IPS-NIHi7 (cell line): Measurements from ENCODE around the gene SERPINF2.
"Not testable (repeated sequence)": the region's sequence is repeated elsewhere in the genome, so short reads cannot be mapped to it uniquely, and the experiment has no call there.

Experiments used
- DNase-seq: peaks from one replicate; pipeline ENCODE4 v3.0.0; 2012; ENCODE audit warnings: mixed read lengths; ENCODE audit errors: extremely low spot score

Gene SERPINF2

DNA sequence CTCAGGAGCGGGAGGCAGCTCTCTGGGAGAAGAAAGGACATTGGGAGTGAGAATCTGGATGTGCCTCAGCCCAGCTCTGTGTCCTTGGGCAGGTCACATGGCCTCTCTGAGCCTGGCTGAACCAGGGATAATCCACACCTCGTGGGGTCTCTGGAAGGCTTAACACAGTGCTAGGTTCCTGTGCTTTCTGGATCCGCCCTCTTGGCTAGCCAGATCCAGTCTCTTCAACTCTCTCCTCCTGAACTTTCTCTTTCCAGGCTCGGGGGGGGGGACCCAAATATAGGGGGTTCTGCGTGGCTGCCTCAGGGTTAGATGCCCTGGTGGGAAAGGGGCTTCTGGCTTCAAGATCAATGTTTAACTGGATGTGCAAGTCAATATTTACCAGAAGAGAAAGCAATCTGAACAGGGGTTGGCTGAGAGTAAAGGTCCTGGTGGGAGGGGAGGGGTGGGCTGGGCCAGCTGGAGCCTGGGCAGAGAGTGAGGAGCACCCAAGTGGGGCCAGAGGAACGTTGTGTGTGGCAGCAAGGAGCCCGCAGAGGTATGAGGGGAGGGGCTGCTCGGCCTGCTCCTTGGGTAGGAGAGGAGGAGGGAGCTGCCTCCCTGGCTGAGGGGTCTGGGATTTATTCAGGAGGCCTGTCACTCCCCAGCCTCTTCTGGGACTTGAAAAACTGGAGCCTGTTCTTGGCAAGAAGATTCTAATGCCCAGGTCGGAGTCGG, at the start of gene SERPINF2:
TSS of gene SERPINF2 (plus strand) at position 501 of the 717 bp plus-strand sequence. CDS start 2,125 bp downstream, outside the sequence.
- DNase-seq = no peak

- no peak for DNase-seq
Observed at GRCh38 chr17:1693339-1693738, 49.3 kb upstream of the SERPINF2 start.

DNA sequence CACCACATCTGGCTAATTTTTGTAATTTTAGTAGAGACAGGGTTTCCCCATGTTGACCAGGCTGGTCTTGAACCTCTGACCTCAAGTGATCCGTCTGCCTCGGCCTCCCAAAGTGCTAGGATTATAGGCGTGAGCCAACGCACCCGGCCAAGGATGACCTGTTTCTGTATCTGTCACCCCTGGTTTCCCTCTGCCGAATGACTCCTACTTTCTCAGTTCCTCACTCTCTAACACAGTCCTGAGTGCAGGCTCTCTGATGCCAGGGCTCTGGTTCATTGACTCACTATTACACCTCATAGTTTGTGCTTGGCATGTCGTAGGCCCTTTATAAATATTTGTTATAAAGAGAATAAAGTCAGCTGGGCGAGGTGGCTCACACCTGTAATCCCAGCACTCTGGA, 47.3 kb upstream of the SERPINF2 start:
- DNase-seq = no peak

DNA sequence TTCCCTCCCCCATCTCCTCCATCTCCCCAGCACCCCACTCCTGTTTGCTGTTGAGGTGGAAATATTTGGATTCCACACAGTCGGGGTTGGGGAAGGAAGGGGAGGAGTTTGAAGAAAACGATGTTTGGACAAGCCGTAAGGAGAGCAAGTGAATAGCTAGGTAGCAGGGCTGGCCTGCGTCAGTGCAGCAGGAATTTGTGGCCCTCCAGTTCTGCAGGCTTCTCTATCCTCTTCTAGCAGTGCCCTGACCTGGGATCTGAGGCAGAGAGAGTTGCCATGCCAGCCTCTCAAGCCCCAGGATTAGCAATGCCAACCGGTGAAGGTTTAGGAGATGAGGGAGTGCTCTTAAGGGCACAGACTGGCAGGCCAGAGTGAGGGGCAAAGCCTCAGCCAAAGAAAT, 45.0 kb upstream of the SERPINF2 start:
- no peak for DNase-seq

- DNase-seq = not testable (repeated sequence)
Observed at GRCh38 chr17:1699891-1700290, 42.8 kb upstream of the SERPINF2 start.

- no peak for DNase-seq
Observed at GRCh38 chr17:1703063-1703462, 39.6 kb upstream of the SERPINF2 start.

DNA sequence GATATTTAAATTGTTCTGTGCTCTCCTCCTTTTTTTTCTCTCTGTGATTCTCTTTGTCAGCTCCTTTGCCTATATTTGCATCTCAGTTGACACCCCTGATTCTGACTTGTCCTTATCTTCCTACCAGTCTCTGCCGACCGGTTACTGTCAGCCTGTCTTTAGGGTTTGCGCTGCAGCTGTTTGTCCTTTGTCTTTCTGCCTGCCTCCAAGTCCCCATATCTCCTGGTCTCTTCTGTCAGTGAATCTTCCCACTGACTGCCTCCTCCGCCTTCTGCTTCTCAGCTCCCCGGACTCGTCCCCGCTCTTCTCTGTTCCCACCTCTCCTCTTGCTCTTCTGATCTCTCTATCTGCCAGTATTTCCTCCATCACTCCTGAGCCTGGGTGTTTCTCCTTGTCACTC, 37.7 kb upstream of the SERPINF2 start:
- no peak for DNase-seq

- no peak for DNase-seq
Observed at GRCh38 chr17:1707107-1707506, 35.6 kb upstream of the SERPINF2 start.

- DNase-seq = not testable (repeated sequence)
Observed at GRCh38 chr17:1708791-1709346, 33.8 kb upstream of the SERPINF2 start.

DNA sequence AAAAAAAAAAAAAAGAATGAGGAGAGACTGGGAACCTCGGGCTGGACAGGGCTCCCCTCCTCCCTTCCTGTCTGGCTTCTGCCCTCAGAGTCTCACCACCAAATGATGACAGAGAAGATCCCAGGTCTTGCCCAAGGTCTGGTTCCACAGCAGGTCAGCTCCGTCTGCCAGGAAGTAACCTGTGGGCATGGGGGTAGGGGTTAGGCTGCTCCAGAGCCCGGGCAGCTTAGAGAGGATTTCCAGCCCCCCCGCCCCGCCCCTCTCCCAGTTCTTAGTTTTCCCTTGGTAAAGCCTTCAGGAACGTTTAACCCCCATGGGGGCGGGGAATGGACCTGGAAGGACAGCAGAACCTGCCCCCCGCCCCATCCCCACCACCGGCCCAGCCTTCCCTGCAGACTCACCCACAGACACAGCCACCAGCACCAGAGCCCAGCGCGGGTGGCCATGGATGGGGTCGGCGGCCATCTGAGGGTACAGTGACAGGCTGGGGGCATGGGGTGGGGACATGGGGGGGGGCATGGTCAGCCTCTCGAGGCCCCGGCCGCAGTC, 33.2 kb upstream of the SERPINF2 start:
- no peak for DNase-seq

GRCh38 chr17:1709971-1710806, 32.5 kb upstream of the SERPINF2 start, which contains the start of gene TLCD2:
Gene TLCD2, minus strand, starts transcription at chr17:1710377. Its CDS starts 135 bp downstream, at chr17:1710242.
- peak; percentile 75 for DNase-seq

GRCh38 chr17:1710807-1711553, 31.7 kb upstream of the SERPINF2 start:
- DNase-seq = no peak

DNA sequence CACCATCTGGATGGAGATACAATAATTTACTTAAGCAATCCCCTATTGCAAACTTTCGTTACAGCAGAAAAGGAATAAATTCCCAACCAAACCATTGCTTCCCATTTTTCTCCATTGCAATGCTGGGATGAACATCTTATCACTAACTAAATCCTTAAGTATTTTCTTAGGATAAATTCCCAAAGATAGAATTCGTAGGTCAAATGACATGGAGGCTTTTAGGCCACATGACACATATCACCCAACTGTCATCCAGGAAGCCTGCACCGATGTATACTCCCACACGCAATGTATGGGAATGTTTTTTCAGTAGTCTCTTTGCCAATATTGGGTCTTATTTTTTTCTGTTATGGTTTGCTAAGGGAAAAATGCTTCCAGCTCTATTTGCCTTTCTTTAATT, 30.9 kb upstream of the SERPINF2 start:
- DNase-seq = no peak

DNA sequence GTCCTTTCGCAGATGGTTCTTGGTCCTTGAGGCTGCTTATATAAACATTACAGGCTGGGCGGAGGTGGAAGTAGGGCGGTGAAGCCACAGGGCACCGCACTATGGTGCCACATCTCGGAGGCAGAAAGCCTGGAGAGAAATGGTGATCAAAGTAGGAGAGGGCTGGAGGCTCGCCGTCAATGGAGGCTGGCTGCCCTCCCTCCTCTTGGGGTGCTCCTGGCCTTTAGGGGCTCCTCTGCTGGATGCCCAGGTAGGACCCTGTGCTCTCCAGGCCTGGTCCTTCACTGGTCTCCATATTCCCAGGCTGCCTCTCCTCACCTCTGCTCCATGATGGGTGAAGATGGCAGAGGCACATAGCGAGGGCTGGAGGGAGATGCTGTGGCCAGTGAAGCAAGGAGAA, 30.4 kb upstream of the SERPINF2 start:
- no peak for DNase-seq

DNA sequence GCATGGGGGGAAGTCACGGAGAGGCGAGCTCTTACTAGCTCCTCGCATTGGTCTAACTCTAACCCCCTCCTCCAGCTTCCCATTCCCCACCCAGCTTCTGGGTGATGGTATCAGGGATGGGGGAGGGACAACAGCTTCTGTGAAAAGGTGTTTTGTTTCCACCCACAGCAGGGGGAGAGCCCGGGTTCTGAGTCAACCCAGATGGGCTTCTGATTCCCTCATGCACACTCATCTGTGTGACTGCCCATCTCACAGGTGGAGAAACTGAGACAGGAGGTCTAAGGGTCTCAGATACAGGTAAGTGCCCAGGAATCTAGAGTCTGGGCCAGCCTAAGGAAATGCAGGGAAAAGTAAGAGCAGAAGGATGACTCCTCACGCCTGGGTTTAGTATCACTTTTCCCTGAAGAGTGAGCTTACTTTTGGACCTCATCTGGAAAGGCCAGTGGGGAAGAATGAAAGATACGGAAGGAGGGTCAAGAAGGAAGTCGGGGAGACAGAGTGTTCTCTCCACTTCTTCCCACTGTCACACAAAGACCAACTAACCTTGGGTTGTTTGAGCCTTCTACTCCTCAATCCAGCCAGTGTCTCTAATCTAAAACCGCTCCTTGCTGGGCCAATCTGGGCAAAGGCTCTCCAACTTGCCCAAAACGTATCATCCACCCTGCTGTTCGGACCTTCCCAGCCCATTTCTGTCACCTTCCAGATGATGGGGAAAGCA, 29.4 kb upstream of the SERPINF2 start:
- DNase-seq = no peak

DNA sequence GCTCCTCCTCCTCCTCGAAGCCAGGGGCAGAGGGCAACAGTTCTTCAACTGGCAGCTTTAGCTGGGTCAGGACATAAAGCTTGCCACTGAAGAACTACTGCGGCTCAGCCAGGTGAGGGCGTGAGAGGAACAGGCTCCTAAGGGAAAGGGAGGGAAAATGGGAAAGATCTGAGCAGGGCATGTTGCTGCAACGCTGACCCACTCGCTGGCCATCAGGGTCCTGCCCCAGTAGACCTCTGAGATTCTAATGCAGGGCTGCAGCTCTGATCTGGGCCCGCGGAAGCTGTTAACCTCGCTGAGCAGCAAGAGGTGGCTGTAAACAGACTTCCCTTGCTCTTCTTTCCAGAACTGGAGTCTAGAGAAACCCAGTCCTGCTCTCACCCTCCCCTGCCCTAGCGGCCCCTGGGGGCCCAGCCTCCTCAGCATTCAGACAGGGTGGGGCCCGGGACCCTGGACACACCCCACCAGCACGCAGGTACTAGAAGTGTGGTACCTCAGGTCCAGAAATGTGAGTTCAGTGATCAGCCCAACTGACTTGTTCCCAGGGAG, 28.7 kb upstream of the SERPINF2 start:
- DNase-seq = peak; percentile 76

GRCh38 chr17:1714427-1714979, 28.2 kb upstream of the SERPINF2 start:
- DNase-seq = peak; percentile 77

GRCh38 chr17:1714980-1715802, 27.5 kb upstream of the SERPINF2 start:
- DNase-seq = peak; percentile 63

DNA sequence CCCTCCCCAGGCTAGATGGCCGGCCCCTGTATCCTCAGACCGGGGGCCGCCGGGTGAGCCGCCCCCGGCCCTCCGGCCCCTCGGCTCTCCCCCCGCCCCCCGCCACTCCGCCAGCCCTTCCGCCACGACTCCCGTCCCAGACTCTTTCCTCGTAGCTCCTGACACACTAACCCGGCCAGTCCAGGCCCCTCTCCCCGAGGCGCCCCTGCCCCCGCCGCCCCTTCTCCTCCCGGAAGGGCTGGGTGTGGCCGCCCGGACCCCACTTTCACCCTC, 26.9 kb upstream of the SERPINF2 start:
- no peak for DNase-seq
